CD8-positive, alpha-beta memory T cell (primary cell): Measurements from ENCODE around the gene ZNF567. TPM values are rescaled to one million over a fixed set of nuclear protein-coding genes. Genes with fewer than 3 reads are reported as not detected.

ENCODE experiments used
- polyA plus RNA-seq: library from polyadenylated mRNA; unstranded; fragments of 300-500 nt; fragmentation: Illumina TruSeq; gene quantifications from one replicate; pipeline ENCODE4 v1.2.3, GENCODE V29; 2021
- total RNA-seq, 2 experiments: library from RNA; stranded (reverse); gene quantifications; one replicate each; pipeline ENCODE4 v1.2.3, GENCODE V29; 2021

The ZNF567 gene
- total and polyA plus RNA-seq, 3 experiments from 2014 or later: 7.2 to 14.7 (median 9.4) TPM

Other genes starting within 250 kb of the ZNF567 start
- 1 to 10 TPM; 8.2 to 9.0 TPM for gene ZNF566, start 198.1 kb upstream of the ZNF567 start, total RNA-seq
- gene ZNF566, start 198.1 kb upstream of the ZNF567 start, polyA plus RNA-seq: 12.9 TPM
- gene ZNF260, start 159.3 kb upstream of the ZNF567 start, total RNA-seq: 10 to 100 TPM in 1 of 2 experiments, 1 to 10 TPM in 1; 6.9 to 10.3 TPM
- 7.1 TPM for gene ZNF260, start 159.3 kb upstream of the ZNF567 start, polyA plus RNA-seq
- 10 to 100 TPM; 15.6 to 16.4 TPM for gene ZNF529, start 114.3 kb upstream of the ZNF567 start, total RNA-seq
- 8.6 TPM for gene ZNF529, start 114.3 kb upstream of the ZNF567 start, polyA plus RNA-seq
- gene ZNF382, start 82.3 kb upstream of the ZNF567 start, total RNA-seq: 10 to 100 TPM in 1 of 2 experiments, 1 to 10 TPM in 1; 10.0 to 10.3 TPM
- gene ZNF382, start 82.3 kb upstream of the ZNF567 start, polyA plus RNA-seq: 7.7 TPM
- 1 to 10 TPM; 6.9 to 8.1 TPM for gene ZNF461, start 20.8 kb upstream of the ZNF567 start, total RNA-seq
- gene ZNF461, start 20.8 kb upstream of the ZNF567 start, polyA plus RNA-seq: 4.9 TPM
- gene ZNF850, start 85.2 kb downstream of the ZNF567 start, total RNA-seq: 1 to 10 TPM; 6.1 to 6.9 TPM
- 0.76 TPM for gene ZNF850, start 85.2 kb downstream of the ZNF567 start, polyA plus RNA-seq
- gene ZNF790, start 150.8 kb downstream of the ZNF567 start, total RNA-seq: 1 to 10 TPM; 6.4 to 7.0 TPM
- gene ZNF790, start 150.8 kb downstream of the ZNF567 start, polyA plus RNA-seq: 6.8 TPM
- 1 to 10 TPM; 3.9 to 4.9 TPM for gene ZNF345, start 163.3 kb downstream of the ZNF567 start, total RNA-seq
- 5.2 TPM for gene ZNF345, start 163.3 kb downstream of the ZNF567 start, polyA plus RNA-seq
- gene ZNF829, start 228.7 kb downstream of the ZNF567 start, total RNA-seq: 1 to 10 TPM; 5.9 to 7.7 TPM
- gene ZNF829, start 228.7 kb downstream of the ZNF567 start, polyA plus RNA-seq: 4.9 TPM
- gene ZNF568, start 228.7 kb downstream of the ZNF567 start, total RNA-seq: 10 to 100 TPM in 1 of 2 experiments, 1 to 10 TPM in 1; 8.7 to 10.4 TPM
- gene ZNF568, start 228.7 kb downstream of the ZNF567 start, polyA plus RNA-seq: 10.9 TPM